GM13977 (cell line): Measurements from ENCODE around the gene ZNF182.
"Not testable (repeated sequence)": the region's sequence is repeated elsewhere in the genome, so short reads cannot be mapped to it uniquely, and the experiment has no call there.

Source experiments
- DNase-seq: peaks from one replicate; pipeline ENCODE4 v3.0.0; 2012; ENCODE audit warnings: low spot score
- CTCF ChIP-seq: IDR thresholded peaks from 2 replicates; pipeline ENCODE4 v1.5.1; 2012; ENCODE audit warnings: mild to moderate bottlenecking, control low read depth; ENCODE audit not compliant: insufficient read depth; ENCODE audit errors: extremely low read depth, missing control alignments
- in situ Hi-C: fragments of 300-500 bp; cut with MboI; formaldehyde crosslinking; loops from one replicate; pipeline ENCODE4 v1.12.0; 2022; ENCODE audit warnings: low sequenced_read_pairs, low pct_unique_long_range_greater_than_20kb, mixed read lengths, inconsistent platforms; ENCODE audit not compliant: unreplicated experiment

Gene ZNF182

GRCh38 chrX:48003758-48004457 lies at the start of gene ZNF182:
Gene ZNF182 (minus strand): TSS chrX:48003989. CDS start chrX:48002609, 1,380 bp downstream.
- TF ChIP-seq CTCF, result no peak
- DNase-seq, result peak; percentile 90
- in situ Hi-C loops, result no loop called here

- TF ChIP-seq CTCF, result no peak
- DNase-seq, result no peak
- in situ Hi-C loops, result no loop called here
Observed at GRCh38 chrX:48046846-48047245, 43.1 kb upstream of the ZNF182 start.

GRCh38 chrX:48045410-48046311 lies 41.9 kb upstream of the ZNF182 start:
- no peak for TF ChIP-seq CTCF
- DNase-seq, result no peak
- in situ Hi-C loops, result no loop called here

GRCh38 chrX:48043056-48043455 lies 39.3 kb upstream of the ZNF182 start:
- in situ Hi-C loops, result no loop called here
- no peak for TF ChIP-seq CTCF
- no peak for DNase-seq

GRCh38 chrX:48035891-48036290 lies 32.1 kb upstream of the ZNF182 start:
- in situ Hi-C loops, result no loop called here
- TF ChIP-seq CTCF, result no peak
- no peak for DNase-seq

GRCh38 chrX:48030641-48031173 lies 26.9 kb upstream of the ZNF182 start:
- DNase-seq, in situ Hi-C loops: not testable (repeated sequence)

GRCh38 chrX:48030237-48030636 lies 26.4 kb upstream of the ZNF182 start:
- in situ Hi-C loops, result no loop called here
- no peak for DNase-seq
- TF ChIP-seq CTCF, result no peak
